SIG-M5 treated with dmso at 0.1 percent for 504 hours (cell line): ENCODE data around the gene CSK.
"Not testable (repeated sequence)": the region's sequence is repeated elsewhere in the genome, so short reads cannot be mapped to it uniquely, and the experiment has no call there.

Source experiments
- DNase-seq: peaks from one replicate; lab custom pipeline; 2025; ENCODE audit not compliant: unreplicated experiment; lab: John Stamatoyannopoulos, UW

Gene CSK

DNA sequence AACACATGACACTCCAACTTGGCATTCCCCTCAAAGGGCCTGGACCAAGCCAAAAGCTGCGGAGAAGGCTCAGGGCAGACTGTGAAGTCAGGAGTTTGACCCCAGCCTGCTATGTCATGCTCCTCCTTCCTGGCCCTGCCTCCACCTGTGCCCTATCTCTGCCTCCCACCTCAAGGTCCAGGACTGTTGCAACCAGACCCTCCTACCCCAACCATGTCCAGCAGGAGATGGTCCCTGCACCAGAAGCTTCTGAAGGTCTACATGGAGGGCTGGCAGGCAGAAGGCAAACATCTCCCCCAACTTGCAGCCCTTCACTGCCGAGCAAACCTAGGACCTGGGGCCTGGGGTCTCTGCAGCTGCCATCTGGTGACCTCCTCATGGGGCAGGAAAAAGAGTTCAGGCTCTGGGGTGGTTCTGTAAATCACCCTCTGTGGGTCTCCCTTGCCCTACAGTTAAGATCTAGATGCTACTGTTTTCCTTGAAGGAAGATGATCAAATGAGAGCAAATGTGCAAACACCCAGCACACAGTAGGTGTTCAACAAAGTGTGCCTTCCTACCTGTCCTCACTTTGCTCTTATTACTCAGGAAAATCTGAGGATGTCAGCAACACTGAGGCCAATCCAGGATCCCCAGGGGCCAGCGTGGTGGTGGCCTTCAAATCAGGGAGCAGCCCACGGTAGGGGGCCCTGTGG lies 11.5 kb upstream of the CSK start:
- DNase-seq: no peak

DNA sequence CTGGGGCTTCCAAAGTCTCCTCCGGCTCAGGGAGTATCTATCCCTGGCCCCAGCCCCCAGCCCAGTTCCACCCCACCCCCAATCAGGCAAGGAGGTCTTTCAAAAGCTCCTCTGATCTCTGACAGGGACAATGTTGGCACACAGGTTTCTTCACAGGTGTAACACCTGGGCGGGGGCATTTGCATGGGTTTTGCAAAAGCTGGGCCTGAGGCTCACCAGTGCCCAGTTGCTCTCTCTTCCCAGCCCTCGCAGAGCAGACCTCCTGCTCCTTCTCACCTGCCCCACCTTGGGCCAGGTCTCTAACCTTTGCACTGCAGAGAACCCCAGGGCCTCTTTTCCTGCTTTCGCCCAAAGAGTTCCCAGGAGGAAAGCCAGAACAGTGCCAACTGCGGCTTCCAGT lies 8.6 kb upstream of the CSK start:
- DNase-seq: no peak

DNA sequence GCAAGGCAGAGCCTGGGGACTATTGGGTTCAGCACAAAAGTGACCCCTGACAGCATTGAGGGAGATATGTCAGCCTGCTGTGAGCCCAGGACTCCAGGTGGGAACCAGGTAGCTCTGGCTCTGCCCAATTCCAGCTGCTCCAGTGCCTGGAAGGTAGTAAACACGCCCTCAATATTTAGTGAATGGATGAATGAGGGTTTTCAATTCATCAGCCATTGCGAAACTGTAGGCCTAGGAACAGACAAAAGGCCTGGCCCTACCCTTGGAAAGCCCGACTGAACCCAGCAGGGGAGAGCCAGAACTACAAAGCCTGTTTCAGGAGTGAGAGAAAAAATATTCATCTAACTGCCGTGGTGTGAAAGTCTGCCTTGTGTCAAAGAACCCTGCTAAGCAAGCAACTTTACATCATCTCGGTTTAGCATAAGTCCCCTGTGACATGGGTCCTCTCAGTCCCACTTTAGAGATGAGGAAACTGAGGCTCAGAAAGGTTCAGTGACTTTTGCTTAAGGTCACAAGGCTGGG lies 8.1 kb upstream of the CSK start:
- DNase-seq: peak; percentile 14

DNA sequence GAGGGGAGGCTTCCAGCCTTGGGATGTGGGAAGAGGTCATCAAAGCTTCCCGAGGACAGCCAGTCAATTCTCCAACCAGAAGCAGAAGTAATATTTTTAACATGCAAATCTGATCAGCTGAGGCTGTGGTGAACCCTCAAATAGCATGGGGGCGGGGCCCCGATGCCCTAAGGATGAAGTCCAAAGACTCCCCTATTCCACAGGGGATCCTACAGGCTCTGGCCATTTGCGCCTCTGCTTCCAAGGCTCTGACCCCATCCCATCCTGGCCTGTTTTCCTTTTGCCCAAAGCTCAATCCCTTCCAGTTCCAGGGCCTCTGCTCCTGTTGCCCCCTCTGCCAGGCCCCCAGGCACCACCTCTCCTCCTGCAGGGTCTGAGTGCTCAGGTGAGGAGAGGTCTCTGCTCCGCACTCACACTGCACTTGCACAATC lies 6.7 kb upstream of the CSK start:
- DNase-seq: no peak

DNA sequence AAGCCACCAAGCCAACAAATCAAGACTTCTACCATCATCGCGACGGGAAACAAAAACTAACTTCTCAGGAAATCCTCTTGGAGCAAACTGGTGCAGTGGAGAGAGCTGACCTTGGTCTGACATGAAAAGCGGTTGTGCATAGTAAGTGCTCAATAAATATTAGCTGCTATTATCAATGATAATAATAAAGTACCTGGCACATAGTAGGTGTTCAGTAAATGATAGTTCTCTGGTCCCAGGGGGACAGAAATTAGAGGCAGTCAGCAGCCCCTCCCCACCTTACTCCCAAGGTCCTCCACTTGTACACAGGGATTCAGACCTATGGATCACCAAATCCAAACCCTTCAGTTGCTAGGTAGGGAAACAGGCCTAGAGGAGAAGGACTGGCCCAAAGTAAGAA lies 6.0 kb upstream of the CSK start:
- no peak for DNase-seq

DNA sequence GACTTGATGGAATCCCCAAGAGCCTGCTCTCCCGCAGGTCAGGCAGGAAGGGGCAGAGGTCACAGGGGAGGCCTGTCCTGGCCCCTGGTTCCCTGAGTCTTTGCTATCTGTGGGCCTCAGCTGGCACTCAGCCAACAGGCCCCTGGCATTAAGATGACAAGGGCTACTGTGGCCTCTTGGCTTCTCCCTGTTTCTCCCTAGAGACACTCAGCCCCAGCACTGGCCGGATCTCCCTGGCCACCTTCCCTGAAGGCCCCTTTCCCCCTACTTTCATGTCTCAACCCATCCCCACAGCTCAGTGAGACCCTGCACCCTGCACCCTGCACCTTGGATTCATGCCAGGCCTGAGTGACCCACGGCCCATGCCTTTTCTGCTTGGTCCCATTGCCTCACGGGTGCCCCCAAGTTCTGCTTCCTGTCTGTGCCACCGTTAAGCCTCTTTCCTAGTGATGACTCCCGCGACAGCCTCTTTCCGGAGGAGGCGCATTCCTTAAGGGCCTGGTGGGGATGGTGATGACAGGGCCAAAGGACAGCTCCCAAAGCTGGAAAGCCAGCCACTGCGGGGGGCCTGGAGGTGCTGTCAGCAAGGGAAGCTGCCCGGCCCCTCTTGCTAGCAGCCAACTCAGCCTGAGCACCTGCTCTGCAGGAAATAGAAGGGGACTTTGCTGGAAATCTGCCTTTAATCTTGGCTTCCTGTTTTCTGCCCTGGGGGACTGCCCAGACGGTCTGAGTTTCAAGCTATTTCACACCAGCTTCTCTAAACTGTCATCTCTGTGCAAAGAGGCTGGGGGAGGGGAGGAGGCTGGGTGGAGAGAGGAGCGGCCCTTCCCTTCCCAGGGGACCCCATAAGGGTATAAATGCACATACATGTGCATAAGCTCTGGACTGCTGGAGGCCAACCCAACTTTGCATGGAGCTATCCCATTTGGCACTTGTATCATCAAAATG lies 4.8 kb upstream of the CSK start:
- peak; percentile 89 for DNase-seq

DNA sequence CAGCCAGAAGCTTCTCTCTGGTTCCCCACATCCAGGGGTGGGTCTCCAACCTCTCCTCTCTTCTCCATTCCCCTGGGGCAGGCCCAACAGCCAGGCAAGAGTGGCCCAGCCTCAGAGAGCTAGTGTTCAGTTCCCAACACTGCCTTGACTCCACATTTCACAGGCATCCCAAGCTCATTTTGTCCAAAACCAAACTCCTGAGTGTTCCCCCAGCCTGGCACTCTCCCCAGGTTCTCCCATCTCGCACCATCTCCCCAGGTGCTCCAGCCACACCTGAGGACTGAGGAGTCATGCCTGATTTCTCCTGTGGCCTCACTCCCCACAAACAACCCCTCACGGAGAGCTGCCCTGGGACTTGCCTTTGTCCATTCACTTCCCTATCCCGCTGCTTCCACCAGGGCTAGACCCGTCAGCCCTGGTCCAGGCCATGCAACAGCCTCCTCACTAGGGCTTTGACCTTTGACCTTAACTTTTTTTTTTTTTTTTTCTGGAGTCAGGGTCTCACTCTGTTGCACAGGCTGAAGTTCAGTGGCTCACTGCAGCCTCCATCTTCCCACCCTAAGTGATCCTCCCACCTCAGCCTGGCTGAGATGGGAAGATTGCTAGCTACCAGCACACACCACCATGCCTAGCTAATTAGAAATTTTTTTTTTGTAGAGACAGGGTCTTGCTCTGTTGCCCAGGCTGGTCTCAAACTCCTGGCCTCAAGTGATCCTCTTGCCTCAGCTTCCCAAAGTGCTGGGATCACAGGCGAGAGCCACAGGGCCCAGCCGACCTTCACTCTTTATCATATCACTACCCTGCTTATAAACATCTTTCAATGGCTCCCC lies 3.9 kb upstream of the CSK start:
- DNase-seq: no peak

DNA sequence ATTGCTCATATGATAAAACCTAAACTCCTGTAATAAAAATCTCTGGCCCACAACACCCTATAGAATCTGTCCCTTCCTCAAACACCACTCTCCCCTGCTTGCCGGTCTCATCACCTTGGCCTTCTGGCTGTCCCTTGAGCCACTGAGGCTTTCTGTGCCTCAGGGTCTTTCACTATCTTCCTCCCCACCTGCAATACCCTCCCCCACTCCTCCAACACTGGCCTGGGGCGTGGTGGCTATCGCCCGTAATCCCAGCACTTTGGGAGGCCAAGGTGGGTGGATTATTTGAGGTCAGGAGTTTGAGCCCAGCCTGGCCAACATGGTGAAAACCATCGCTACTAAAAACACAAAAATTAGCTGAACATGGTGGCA lies 3.3 kb upstream of the CSK start:
- DNase-seq: no peak

DNA sequence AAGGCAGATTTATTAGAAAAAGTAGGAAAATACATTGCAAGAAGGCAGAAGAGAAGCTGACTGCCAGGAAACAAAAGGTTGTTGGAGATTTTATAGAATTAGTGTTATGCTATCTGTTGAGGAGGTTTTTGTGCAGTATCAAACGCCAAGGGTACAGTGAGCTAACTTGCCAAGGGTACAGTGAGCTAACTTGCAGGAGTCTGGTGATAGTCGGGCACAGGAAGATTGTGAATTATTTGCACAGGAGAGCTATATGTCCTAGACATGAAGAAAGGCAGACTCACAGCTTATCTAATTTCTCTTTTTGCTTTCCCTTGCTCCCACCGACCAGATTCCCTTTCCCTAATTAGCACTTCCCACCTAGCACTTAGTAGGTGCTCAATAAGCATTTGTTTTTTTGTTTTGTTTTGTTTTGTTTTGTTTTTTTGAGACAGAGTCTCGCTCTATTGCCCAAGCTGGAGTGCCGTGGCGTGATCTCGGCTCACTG lies 2.7 kb upstream of the CSK start:
- DNase-seq: no peak

DNA sequence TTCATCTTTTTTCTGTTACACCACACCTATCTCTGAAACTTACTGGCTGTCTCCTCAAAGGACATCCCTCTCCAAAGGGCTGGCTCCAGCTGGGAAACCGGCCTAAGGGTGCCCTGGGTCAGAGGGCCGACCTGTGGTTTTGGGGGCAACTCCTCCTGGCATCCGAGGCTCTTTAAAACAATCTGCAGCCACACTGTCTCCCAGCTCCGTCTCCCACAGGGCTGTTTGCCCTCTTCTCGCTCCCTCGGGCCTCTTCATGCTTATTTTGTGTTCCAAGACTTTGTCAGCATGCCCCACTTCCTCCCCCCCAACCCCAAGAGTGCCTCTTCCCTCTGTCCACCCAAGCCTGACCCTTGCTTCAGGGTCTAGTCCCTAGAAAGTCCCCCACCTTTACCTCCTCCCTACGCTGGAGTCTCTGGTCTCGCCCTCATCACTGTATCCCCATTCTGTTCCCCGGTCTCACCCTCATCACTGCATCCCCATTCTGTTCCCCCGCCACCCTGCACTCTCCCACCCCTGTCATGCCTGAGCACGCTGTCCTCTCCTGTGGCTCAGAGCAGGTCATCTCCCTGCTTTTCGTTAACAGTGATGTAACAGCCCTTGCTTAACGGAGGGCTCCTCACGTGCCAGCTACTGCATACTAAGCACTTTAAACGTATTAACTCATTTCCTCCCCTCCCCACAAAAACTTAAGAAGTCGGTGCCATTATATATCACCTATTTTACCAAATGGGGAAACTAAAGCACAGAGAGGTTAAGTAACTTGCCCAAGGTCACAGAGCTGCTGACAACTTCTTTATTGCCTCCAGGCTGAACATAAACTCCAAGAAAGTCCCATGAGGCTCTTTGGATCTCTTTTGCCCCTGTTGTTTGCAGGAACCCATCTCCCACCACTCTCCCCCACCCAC lies 1.1 kb upstream of the CSK start:
- DNase-seq: peak; percentile 90

DNA sequence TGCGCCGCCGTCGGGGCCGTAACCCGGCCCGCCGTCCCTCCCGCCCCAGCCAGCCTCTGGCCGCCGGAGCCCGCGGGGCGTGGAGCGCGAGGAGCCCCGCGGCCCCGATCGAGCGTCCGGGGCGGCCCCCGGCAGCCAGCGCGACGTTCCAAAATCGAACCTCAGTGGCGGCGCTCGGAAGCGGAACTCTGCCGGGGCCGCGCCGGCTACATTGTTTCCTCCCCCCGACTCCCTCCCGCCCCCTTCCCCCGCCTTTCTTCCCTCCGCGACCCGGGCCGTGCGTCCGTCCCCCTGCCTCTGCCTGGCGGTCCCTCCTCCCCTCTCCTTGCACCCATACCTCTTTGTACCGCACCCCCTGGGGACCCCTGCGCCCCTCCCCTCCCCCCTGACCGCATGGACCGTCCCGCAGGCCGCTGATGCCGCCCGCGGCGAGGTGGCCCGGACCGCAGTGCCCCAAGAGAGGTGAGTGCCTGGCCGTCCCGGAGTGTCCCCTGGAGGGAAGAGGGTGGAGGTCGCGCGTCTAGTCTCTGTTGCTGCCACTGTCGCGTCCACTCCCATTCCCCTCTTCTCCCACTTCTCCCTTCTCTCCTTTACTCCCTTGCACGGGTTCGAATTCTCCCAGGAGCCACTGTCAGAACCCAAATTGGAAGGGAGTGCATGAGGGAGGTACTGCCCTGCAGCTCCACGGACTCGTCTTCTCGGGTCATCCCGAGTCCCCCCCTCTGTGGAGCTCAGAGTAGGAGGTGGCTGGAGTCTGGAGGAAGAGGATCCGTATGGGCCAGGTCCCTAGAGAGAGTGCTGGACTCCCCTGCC lies 585 bp downstream of the CSK start:
- DNase-seq: peak; percentile 49

DNA sequence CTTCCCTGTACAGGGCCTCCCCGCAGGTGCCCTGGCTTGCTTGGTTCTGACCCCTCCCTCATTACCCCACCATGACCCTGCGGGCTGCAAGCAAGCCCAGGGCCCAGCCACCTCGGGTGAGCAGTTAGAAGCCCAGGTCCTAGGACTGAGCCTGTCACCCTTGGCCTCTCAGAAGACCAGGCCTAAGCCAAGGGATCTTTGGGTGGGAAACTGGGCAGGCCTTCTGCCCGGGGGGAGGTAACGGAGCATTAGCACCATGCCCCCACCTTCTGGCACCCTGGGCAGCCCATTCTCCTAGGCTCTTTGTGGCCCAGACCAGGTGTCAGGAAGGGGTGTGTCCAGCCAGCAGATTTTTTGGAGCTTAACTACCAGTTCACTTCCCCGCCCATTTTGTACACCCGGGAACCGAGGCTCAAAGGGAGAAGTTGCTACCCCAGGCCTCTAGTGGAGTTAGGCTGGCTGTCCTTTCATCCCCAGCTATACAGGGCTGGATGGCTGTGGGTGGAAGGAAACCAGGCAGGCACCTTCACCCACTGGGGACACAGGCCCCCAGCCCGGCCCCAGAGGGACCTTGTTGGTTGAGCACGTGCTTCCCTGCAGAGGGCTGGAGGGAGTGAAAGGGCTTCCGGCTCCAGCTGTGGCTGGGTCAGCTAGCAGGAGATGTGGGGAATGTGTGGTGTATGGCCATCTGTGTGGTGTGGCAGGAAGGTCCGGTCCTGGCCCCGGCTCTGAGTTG lies 1.4 kb downstream of the CSK start:
- peak; percentile 81 for DNase-seq

DNA sequence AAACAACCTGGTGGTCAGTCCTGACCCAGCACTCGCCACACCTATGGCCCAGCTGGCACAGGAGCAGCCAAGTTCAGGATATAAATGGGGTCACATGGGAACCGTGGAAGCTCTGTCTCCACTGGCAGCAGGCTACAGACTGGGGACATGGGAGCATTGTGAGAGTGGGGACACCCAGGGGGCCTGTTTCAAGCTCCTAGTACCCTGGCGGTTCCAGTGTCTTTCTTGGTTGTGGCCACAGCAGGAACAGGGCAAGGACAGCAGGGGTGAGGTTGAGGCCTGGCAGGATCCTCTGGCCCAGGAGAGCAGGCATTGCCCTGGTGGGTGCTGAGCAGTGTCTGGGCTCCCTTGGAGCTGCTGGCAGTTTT lies 1.9 kb downstream of the CSK start:
- DNase-seq: no peak

DNA sequence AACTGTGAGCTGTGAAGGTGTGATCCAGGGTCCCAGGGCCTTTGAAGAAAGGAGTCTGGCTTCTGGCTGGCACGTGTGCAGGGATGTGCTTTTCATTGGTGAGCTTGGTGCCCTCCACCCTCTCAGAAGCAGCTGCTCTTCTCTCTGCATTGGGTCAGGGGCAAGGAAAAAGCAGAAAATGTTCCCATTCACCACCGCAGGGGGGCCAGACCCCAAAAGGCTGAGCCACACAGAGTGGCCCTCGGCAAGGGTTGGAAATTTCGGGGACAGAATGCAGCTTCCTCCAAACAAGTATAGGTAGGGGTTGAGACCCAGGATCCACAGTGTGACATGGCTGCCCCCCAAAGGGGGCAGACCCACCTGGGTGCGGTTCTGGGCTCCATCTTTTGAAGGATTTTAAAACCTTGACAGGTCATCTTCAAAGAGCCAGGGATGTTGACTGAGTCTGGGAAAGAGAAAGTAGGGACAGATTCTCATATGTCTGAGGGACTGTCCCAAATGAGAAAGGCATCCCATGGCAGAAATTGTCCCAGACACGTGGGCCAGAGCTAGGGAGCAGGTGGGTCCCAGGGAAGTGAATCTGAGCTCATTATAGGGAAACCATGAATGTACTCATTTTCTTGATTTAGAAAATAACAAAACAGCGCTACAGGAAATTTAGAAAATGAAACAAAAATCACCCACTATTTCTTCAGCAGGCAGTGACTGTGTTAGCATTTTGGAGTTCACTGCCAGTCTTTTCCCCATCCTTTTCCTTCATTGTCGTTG lies 2.7 kb downstream of the CSK start:
- DNase-seq: no peak

DNA sequence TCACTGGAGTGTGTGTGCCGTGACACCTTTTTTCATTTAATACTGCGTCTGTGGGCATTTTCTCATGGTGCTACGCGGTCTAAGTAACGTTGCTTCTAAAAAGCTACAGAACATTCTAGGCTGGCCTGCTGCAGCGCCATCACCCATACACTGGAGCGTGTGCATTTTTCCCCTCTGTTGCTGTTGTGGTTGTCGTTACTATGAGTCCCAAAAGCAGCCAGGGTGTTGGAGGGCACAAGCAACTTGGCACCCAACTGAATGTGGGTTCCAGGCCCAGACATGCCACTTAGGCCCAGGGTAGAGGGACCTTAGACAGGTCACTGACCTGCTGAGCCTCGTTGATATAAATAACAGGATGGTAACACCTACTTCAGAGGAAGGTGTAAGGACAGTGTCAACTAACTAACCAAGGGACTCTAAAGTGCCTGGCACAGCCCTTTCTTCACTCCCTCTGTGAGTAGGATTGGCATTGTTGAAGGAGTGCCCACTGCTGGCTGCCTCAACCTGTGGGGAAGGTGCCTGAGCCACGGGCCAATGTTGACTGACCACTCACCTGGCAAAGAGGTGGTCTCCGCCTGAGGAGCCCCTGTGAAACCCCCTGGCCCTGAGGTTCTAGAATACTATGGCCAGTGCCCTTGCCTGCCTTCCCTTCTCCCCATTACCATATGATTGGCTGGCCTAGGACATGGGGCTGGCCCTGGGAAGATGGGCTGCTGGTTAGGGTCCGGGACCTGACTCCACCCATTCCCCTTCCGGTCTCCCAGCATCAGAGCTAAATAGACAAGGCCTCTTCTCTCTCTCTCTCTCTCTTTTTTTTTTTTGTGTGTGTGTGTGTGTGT lies 3.5 kb downstream of the CSK start:
- DNase-seq: no peak

DNA sequence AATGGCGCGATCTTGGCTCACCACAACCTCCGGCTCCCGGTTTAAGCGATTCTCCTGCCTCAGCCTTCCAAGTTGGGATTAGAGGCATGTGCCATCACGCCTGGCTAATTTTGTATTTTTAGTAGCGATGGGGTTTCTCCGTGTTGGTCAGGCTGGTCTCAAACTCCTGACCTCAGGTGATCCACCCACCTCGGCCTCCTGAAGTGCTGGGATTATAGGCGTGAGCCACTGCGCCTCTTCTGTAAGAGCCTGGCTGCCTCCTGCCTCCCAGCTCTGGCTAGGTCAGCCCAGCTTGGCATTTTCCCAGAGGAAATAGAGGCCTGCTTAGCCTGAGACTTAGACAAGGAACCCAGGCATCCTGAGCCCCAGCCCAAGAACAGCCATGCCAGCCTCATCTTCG lies 4.2 kb downstream of the CSK start:
- DNase-seq: not testable (repeated sequence)

DNA sequence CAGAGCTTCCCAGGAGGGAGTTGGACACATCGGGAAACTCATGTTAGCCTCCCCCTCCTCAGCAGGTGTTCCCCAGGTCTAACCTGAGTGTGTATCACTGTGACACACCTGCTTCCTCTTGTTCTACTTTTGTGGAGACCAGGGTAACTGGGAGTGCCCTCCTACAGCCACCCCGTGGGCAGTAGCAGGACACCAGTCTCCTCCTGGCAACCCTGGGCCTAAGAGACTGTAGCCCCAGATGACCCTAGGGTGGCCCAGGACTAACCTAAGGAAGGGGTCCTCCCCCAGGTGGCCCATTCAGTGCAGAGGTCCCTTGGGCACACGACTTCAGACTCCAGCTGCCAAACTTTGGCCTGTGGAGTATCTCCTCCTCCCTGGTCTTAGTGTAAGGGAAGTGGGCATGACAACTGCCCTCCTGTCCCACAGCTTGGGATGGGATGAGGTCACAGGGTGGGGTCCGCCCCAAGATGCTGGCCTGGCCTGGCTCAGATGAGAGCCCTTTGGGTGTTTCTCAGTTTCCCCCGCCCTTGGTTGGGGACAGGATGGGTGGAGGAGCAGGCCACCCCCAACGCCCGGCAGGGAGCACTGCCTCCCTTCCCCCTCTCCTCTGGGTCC lies 4.8 kb downstream of the CSK start:
- no peak for DNase-seq
